Upper lobe of right lung (tissue), 1 donor: Measurements from ENCODE around the gene NEIL3. TPM values are rescaled to one million over a fixed set of nuclear protein-coding genes. Genes with fewer than 3 reads are reported as not detected.
"Not testable (repeated sequence)": the region's sequence is repeated elsewhere in the genome, so short reads cannot be mapped to it uniquely, and the experiment has no call there.

Source experiments
- ATAC-seq: fragments of 200-7000 bp; cut with Tn5 transposase; one replicate; pipeline ENCODE4 v1.9.1; 2020; ENCODE audit warnings: mild to moderate bottlenecking, moderate library complexity
- DNase-seq: peaks from one replicate; pipeline ENCODE4 v3.0.0-alpha.2; 2020
- H3K27ac ChIP-seq: fragments of 200-600 bp; one replicate; pipeline ENCODE4 v1.8.0; 2022
- H3K27me3 ChIP-seq: fragments of 200-600 bp; one replicate; pipeline ENCODE4 v1.8.0; 2022; ENCODE audit warnings: mild to moderate bottlenecking
- H3K36me3 ChIP-seq: fragments of 200-600 bp; one replicate; pipeline ENCODE4 v1.8.0; 2022
- H3K4me1 ChIP-seq: fragments of 200-600 bp; one replicate; pipeline ENCODE4 v1.8.0; 2022
- H3K4me3 ChIP-seq: fragments of 200-600 bp; one replicate; pipeline ENCODE4 v1.8.0; 2022; ENCODE audit warnings: mild to moderate bottlenecking
- H3K9me3 ChIP-seq: fragments of 200-600 bp; one replicate; pipeline ENCODE4 v1.8.0; 2022
- CTCF ChIP-seq: fragments of 200-600 bp; IDR thresholded peaks from one replicate; pipeline ENCODE4 v1.8.0; 2022; ENCODE audit warnings: antibody characterized with exemption
- intact Hi-C: fragments of 100-400 bp; cut with DNase I; formaldehyde crosslinking; loops from one replicate; pipeline ENCODE4 v1.11.0; 2022
- total RNA-seq: library from RNA; stranded (reverse); fragmentation: NEBNext Ultra II Directional; extraction: Animal tissue kit (Norgen Biotek cat#: 25700); gene quantifications from one replicate; pipeline ENCODE4 v1.2.1, GENCODE V29; 2021
- donor health status: DM: no; HTN: yes; CAD: no; lungs with severe emphysema.

NEIL3 gene
- total RNA-seq, 1 donor from 2014 or later: 0.52 TPM

DNA sequence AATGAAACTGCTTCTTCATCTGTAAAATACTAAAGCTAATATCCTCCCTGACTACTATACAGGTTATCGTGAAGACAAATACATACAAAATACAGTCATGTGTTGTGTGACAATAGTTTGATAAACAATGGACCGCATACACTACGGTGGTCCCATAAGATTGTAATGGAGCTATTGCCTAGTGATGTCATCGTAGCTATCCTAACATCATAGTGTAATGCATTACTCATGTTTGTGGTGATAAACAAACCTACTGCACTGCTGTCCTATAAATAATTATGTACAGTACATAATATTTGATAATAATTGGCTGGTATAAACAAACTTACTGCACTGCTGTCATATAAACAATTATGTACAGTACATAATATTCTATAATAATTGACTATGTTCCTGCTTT is 5.6 kb upstream of the NEIL3 start:
- DNase-seq (no peak), ATAC-seq (no peak)
- H3K27me3 ChIP-seq: no peaks in the 10 kb centered on the region
- H3K36me3 ChIP-seq: no peaks in the 10 kb centered on the region
- no peak overlapping the region for H3K4me3 ChIP-seq
- no peak for TF ChIP-seq CTCF
- H3K4me1 ChIP-seq: no peaks in the 10 kb centered on the region
- intact Hi-C loops: no loop called here
- H3K9me3 ChIP-seq: no peaks in the 10 kb centered on the region
- H3K27ac ChIP-seq: no peak overlapping the region

GRCh38 chr4:177304864-177305263 is 4.8 kb upstream of the NEIL3 start:
- DNase-seq, H3K4me1 ChIP-seq, H3K27ac ChIP-seq, H3K9me3 ChIP-seq, H3K27me3 ChIP-seq, H3K4me3 ChIP-seq, intact Hi-C loops, ATAC-seq, H3K36me3 ChIP-seq: not testable (repeated sequence)

DNA sequence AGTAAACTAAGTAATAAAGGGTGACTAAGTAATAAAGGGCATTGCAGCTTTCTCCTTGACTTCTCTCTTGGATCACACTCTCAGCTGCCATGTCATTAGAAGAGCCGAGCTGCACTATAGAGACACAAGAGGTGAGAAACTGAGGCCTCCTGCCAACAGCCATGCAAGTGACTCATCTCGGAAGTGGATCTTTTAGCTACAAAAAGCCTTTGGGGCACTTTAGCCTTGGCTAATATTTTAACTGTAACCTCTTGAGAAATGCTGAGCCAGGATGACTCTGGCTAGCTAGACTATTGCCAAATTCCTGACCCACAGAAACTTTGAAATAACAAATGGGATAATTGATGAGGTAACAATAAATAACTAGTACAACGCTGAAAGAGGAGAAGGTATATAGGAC is 1.5 kb upstream of the NEIL3 start:
- H3K36me3 ChIP-seq: no peaks in the 10 kb centered on the region
- intact Hi-C loops: no loop called here
- TF ChIP-seq CTCF: no peak
- no peak overlapping the region for H3K4me3 ChIP-seq
- peak overlapping the region; percentile 14 for H3K27ac ChIP-seq
- DNase-seq: no peak
- no peaks in the 10 kb centered on the region for H3K27me3 ChIP-seq
- H3K9me3 ChIP-seq: no peaks in the 10 kb centered on the region
- peak; percentile 67 for ATAC-seq
- H3K4me1 ChIP-seq: no peaks in the 10 kb centered on the region

DNA sequence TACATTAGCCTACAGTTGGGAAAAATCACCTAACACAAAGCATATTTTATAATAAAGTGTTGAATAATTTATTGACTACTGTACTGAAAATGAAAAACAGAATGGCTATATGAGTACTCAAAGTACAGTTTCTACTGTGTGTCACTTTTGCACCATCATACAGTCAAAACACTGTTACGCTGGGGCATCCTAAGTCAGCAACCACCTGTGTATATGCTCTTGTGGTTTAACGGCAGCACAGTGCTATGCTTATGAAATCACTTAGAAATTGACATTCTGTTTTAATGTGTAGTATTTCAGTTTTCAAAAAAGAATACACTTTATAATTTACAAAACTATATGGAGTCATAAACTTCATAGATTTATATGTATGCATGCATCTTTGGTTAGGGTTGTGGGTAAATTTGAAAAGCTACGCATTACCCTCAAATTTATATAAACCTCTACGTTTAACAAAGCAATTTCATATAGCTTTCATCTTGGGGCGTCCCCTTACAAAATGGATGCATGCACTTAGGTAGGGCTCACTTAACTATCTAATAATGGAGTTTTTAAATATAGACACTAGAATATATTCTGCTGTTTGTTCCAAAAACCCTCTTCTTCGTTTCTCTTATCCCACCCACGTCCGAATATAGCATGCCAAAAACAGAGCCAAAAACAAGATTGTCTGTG is 690 bp upstream of the NEIL3 start:
- ATAC-seq (no peak), DNase-seq (no peak)
- intact Hi-C loops: no loop called here
- Histone ChIP-seq H3K4me1 (no peaks in the 10 kb centered on the region), H3K36me3 (no peaks in the 10 kb centered on the region), H3K9me3 (no peaks in the 10 kb centered on the region), H3K27me3 (no peaks in the 10 kb centered on the region), H3K4me3 (peak overlapping the region; percentile 62), H3K27ac (no peak overlapping the region)
- TF ChIP-seq CTCF: no peak

DNA sequence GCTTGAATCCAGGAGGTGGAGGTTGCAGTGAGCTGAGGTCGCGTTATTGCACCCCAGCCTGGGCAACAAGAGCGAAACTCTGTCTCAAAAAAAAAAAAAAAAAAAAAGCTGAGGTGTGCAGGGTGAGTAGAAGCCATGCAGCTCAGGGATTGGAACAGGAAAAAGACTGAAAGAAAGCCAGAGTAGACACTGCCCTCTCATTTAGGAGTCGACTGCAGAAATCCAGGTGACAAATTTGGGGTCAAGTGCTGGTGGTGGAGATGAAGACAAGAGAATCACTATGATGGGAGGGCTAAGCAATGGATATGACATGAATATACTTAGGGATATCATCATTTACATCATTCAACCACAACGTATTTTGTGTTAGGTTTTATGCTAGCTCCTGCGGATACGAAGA is 1.9 kb downstream of the NEIL3 start:
- ATAC-seq (no peak), DNase-seq (no peak)
- H3K4me1 ChIP-seq: no peaks in the 10 kb centered on the region
- no peak overlapping the region for H3K4me3 ChIP-seq
- no peak overlapping the region for H3K27ac ChIP-seq
- no peak for TF ChIP-seq CTCF
- no peaks in the 10 kb centered on the region for H3K36me3 ChIP-seq
- intact Hi-C loops: no loop called here
- no peaks in the 10 kb centered on the region for H3K9me3 ChIP-seq
- H3K27me3 ChIP-seq: no peaks in the 10 kb centered on the region

DNA sequence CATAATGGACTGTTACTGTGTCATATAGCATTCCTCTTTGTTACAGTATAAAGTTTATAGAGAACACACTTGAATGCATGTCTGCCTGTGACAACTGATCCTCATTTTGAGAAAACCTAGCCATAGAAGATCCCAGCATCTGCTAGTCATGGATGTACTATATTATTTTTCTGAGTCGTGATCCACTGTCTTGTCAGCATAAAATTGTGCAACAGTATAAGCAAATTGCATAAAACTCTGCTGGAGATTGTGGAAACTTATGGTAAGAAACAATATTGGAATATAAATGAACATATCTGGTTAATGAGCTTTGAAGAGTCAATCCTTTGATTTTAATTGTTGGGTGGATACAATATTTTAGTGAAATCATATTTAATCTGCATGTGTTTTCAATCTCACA is 3.6 kb downstream of the NEIL3 start:
- Histone ChIP-seq H3K27ac (no peak overlapping the region), H3K4me3 (no peak overlapping the region), H3K27me3 (no peaks in the 10 kb centered on the region), H3K36me3 (no peaks in the 10 kb centered on the region), H3K9me3 (no peaks in the 10 kb centered on the region), H3K4me1 (no peaks in the 10 kb centered on the region)
- intact Hi-C loops: no loop called here
- ATAC-seq: no peak
- DNase-seq: no peak
- TF ChIP-seq CTCF: no peak
